GM21786 (cell line): ENCODE measurements around the gene IGLL5.

Experiments
- ATAC-seq: cut with Tn5 transposase; IDR thresholded peaks from one replicate; pipeline ENCODE4 v1.9.1; 2021; ENCODE audit not compliant: unreplicated experiment

Gene IGLL5

GRCh38 chr22:22887621-22888503, at the start of gene IGLL5:
IGLL5 (plus strand) TSS chr22:22887816; CDS start chr22:22888054, 238 bp downstream.
- no peak for ATAC-seq

GRCh38 chr22:22838148-22838786, 49.3 kb upstream of the IGLL5 start:
- ATAC-seq: no peak

- ATAC-seq: no peak
Observed at GRCh38 chr22:22839570-22840314, 47.9 kb upstream of the IGLL5 start.

GRCh38 chr22:22840780-22841179, 46.8 kb upstream of the IGLL5 start:
- no peak for ATAC-seq

- ATAC-seq: no peak
Observed at GRCh38 chr22:22841598-22841997, 46.0 kb upstream of the IGLL5 start.

GRCh38 chr22:22842085-22842484, 45.5 kb upstream of the IGLL5 start:
- no peak for ATAC-seq

- ATAC-seq: no peak
Observed at GRCh38 chr22:22843848-22844247, 43.8 kb upstream of the IGLL5 start.

- ATAC-seq: no peak
Observed at GRCh38 chr22:22847241-22847640, 40.4 kb upstream of the IGLL5 start.

GRCh38 chr22:22848364-22848866, 39.2 kb upstream of the IGLL5 start:
- ATAC-seq: no peak

GRCh38 chr22:22849640-22850610, 37.7 kb upstream of the IGLL5 start:
- no peak for ATAC-seq

- ATAC-seq: no peak
Observed at GRCh38 chr22:22851969-22852368, 35.6 kb upstream of the IGLL5 start.

- ATAC-seq: no peak
Observed at GRCh38 chr22:22853713-22854112, 33.9 kb upstream of the IGLL5 start.

- no peak for ATAC-seq
Observed at GRCh38 chr22:22854466-22854865, 33.1 kb upstream of the IGLL5 start.

GRCh38 chr22:22855085-22855484, 32.5 kb upstream of the IGLL5 start:
- no peak for ATAC-seq

GRCh38 chr22:22855617-22856308, 31.9 kb upstream of the IGLL5 start:
- ATAC-seq: no peak

GRCh38 chr22:22856364-22856763, 31.3 kb upstream of the IGLL5 start:
- ATAC-seq: no peak

- ATAC-seq: no peak
Observed at GRCh38 chr22:22856885-22857606, 30.6 kb upstream of the IGLL5 start.

- ATAC-seq: no peak
Observed at GRCh38 chr22:22857607-22858558, 29.7 kb upstream of the IGLL5 start.
